WI38 (cell line): ENCODE measurements around the gene NOC4L.

ENCODE experiments used
- H3K4me3 ChIP-seq: 2 replicates; pipeline ENCODE4 v1.5.1; 2011; ENCODE audit warnings: low read depth, mild to moderate bottlenecking, control low read depth, low read length
- TF ChIP-seq, protein P1 (sequence below): IDR thresholded peaks from 2 replicates; pipeline ENCODE4 v1.5.1; 2012; ENCODE audit warnings: low read depth, mild to moderate bottlenecking, control low read depth, low read length

Gene NOC4L

GRCh38 chr12:132124766-132125425 is 19.4 kb upstream of the NOC4L start:
- H3K4me3 ChIP-seq: no peak overlapping the region

GRCh38 chr12:132125736-132126135 is 18.5 kb upstream of the NOC4L start:
- no peak overlapping the region for H3K4me3 ChIP-seq
- TF ChIP-seq, protein P1, sequence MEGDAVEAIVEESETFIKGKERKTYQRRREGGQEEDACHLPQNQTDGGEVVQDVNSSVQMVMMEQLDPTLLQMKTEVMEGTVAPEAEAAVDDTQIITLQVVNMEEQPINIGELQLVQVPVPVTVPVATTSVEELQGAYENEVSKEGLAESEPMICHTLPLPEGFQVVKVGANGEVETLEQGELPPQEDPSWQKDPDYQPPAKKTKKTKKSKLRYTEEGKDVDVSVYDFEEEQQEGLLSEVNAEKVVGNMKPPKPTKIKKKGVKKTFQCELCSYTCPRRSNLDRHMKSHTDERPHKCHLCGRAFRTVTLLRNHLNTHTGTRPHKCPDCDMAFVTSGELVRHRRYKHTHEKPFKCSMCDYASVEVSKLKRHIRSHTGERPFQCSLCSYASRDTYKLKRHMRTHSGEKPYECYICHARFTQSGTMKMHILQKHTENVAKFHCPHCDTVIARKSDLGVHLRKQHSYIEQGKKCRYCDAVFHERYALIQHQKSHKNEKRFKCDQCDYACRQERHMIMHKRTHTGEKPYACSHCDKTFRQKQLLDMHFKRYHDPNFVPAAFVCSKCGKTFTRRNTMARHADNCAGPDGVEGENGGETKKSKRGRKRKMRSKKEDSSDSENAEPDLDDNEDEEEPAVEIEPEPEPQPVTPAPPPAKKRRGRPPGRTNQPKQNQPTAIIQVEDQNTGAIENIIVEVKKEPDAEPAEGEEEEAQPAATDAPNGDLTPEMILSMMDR: no peak

More at GRCh38 chr12:132124766-132125425, 19.4 kb upstream of the NOC4L start:
- TF ChIP-seq, protein P1: no peak

GRCh38 chr12:132127041-132127440 is 17.2 kb upstream of the NOC4L start:
- TF ChIP-seq, protein P1: no peak
- H3K4me3 ChIP-seq: no peak overlapping the region

DNA sequence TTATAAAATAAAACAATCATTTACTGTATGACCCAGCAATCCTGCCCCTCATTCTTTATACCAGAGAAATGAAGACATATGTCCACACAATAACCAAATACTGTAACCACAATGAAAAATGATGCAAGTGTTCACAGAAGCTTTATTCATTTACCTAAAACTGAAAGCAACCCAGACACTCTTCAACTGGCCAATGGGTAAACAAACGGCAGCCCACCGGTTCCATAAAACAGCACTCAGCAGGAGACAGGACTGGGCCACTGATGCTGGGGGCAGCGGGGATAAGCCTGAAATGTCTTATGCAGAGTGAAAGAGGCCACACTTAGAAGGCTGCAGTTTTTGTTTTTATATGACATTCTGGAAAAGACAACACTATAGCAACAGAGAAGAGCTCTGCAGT is 15.2 kb upstream of the NOC4L start:
- TF ChIP-seq, protein P1: no peak
- H3K4me3 ChIP-seq: no peak overlapping the region

- TF ChIP-seq, protein P1: no peak
- no peak overlapping the region for H3K4me3 ChIP-seq
Observed at GRCh38 chr12:132130690-132131089, 13.6 kb upstream of the NOC4L start.

GRCh38 chr12:132131229-132131628 is 13.0 kb upstream of the NOC4L start:
- TF ChIP-seq, protein P1: no peak
- no peak overlapping the region for H3K4me3 ChIP-seq

DNA sequence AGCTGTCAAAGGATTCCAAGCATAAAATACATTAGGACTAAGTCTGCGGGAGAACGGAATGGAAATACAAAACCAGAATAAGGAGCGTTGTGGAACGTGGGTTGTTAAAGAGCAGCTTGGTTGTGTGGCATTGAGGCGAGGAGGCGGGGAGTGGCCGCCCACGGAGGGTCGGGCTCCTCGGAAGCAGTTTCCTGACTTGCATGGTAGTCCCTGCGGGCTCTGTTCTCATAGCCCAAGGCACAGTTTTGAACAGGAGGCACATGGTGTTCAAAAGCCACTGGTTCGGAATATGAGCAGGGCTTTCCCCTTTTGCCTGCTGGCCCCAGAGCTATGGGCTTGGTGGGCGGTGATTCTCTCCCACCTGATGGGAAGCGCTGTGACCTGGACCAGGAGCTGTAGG is 12.3 kb upstream of the NOC4L start:
- TF ChIP-seq, protein P1: no peak
- H3K4me3 ChIP-seq: no peak overlapping the region
